ENCODE data around the gene CALY.

Gene CALY

DNA sequence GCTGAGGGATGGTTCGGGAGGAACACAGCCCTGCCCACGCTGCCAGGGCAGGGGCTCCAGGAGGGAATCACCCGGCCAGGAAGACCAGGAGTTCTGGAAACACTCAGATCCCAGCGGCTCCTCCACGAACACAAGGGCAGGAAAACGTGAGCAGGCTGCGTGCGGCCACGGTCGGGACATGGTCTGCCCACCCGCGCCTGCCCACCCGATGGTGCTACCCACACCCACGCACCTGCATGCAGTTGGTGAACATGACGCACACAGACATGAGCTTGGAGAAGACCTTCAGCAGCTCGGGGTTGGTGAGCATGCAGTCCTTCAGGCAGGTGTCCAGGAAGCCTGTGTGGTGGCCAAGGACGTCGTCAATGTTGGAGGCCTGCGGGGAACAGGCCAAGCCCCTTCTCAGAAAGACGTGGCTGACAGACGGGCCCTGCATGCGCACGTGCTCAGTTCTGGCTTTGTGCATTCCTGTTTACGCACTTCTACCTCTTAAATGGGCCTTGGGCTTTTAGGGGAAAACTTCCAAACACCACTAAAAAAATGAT, 53.8 kb downstream of the CALY start:
- DNase-seq = no peak

DNA sequence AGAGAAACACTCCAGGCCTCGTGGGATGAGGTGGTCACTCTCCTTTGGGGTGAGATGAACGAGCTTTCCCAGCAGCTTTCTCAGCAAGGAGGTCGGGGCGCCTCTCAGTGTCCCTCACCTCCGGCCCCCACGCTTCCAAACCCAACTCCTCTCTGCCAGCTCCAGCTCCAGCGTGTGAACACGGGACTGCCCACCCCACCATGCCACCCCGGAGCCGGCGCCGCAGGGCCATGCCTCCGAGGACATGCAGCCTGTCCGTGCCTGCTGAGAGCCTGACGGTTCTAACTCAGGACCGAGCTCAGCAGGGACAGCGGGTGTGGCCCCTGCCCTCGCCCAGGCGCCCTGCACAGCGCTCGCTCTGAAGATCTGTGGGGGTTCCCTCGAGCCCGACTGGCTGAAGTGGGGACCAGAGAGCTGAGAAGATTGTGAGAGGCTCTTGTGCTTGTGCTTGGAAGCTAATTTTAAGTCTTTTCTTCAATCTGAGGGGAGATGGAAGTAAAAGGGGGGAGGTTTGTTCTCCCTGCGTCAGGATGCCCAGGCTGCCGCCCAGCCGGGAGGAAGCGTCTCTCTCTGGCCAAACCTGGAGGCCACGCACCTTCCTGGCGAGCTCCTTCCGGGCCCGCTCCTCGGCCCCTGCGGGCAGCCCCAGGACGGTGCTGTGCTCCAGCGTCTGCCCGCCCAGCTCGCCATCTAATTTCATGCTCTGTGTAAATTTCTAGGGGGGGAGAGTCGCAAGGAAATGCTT, 54.9 kb downstream of the CALY start:
- no peak for DNase-seq

DNA sequence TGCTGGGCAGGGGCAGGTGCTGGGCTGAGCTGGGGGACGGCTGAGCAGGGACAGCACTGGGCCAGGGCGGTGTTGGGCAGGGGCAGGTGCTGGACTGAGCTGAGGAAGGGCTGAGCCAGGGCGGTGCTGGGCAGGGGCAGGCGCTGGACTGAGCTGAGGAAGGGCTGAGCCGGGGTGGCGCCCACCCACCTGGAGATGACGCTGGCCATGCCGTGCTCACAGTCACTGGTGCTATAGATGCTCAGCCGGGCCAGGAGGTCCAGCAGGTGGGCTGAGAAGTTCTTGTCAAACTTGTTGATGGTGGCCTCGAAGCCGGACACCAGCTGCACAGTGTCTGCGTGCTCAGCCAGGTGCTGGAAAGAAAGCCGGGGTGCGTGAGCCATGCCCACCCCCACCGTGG, 55.6 kb downstream of the CALY start:
- no peak for DNase-seq

DNA sequence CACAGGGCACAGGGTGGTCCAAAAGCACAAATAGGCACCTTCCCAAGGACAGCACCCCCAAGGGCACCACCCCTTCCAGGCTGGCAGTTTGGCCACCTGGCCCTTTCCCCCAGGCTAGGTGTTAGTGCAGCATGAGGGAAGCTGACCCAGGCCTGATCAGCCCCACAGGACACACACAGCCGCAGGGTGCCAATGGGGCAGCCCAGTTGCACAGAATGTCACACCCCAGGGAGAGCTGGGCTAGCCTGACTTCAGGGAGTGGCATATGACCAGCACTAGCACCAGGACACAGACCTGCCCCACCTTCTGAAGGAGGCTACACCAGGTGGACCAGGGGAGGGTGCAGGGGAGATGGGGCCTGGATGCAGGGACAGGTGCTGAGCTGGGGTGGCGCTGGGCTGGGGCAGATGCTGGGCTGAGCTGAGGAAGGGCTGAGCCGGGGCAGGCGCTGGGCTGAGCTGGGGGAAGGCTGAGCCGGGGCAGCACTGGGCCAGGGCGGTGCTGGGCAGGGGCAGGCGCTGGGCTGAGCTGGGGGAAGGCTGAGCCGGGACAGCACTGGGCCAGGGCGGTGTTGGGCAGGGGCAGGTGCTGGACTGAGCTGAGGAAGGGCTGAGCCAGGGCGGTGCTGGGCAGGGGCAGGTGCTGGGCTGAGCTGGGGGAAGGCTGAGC, 56.2 kb downstream of the CALY start:
- DNase-seq = no peak

DNA sequence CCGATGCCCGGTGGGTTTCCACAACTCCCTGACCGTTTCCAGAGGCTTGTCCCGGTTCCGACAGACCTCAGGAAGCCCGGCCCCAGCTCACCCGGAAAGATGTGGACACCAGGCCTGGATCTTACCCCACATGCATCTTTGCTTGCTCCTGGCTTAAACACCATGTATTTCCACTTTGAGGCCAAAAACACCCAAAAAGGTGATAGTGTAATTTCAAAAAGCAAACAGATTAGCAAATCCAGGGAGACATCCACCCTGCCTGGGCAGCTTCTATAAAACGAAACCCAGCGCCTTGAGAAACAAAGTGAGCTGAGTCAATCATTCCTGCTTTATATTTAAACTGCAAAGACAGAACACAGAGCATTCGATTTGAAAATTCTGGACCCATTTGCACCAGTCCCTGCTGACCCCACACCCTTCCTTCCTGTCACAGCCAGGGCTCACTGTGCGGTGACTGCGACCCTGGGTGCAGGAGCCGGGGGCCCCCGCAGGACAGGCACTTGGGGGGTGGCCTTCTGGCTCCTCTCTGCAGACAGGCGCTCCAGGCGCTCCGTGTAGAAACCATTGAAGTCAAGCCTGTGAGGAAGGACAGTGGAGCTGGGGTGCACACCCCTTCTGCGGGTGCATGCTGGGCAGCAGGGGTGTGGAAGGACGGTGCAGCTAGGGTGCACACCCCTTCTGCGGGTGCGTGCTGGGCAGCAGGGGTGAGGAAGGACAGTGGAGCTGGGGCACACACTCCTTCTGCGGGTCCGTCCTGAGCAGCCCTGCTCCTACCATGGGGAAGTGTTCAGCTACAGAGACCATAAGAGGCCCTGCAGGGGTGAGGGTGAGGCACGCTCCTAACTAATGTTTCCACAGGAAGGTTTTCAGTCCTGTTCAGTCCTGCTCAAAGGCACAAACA, 57.1 kb downstream of the CALY start:
- DNase-seq = no peak

DNA sequence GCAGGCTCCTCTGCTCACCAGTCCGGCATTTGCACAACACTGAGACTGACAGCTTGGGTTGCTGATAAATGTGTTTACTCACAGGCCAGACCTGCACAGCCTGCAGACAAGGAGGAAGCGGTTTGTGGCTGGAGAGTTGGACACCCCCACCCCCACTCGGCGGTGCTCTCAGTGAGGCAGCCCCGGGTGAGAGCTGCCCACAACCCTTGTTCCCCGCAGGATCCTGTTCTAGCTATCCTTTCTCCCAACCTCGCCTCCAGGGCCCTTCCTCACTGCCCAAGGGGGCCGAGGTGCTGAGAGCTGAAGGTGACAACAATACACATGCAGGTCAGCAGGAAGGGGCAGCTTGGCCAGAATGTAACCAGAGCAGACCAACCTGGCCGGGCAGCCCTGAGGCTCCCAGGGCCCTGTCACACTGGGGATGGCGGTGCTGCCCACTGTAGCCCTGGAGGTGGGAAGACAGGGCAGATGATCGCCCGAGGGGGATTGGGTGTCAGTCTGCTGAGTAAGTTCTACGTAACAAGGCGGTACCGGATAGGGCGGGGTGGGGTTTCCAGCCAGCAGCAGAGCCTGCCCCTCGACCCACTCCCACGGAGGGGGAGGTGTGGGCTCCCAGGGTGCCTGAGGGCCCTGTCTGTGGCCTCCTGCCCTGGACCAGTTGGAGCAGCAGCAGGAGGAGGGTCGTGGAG, 58.0 kb downstream of the CALY start:
- peak in 2 of 6 experiments; percentile 13 to 25 for DNase-seq

DNA sequence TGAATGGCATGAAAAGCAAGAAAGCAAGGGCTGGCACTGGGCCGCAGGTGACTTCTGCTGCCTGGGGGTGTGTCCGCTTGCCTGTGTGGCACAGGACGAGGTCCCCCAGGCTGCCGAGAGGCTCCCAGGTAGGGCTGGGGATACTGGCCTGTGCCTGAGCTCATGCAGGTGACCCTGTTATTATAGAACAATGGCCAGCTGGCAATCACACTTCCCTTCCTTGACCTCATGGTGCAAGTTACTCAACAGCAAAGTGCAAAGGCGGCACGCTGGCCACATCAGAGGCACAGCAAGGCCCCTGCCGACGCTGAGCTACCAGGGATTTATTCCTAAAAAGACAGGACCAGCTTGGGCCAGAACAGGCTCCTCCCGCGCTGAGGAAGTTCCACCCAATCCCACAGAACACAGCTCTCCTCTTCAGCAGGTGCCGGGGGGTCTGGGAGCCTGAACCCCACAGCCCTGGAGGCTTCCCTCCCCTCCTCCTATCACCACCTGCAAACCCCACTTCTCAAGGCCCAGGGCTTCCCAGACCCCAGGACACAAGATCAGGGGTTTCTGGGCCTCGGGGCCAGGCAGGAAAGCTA, 58.6 kb downstream of the CALY start:
- no peak for DNase-seq

DNA sequence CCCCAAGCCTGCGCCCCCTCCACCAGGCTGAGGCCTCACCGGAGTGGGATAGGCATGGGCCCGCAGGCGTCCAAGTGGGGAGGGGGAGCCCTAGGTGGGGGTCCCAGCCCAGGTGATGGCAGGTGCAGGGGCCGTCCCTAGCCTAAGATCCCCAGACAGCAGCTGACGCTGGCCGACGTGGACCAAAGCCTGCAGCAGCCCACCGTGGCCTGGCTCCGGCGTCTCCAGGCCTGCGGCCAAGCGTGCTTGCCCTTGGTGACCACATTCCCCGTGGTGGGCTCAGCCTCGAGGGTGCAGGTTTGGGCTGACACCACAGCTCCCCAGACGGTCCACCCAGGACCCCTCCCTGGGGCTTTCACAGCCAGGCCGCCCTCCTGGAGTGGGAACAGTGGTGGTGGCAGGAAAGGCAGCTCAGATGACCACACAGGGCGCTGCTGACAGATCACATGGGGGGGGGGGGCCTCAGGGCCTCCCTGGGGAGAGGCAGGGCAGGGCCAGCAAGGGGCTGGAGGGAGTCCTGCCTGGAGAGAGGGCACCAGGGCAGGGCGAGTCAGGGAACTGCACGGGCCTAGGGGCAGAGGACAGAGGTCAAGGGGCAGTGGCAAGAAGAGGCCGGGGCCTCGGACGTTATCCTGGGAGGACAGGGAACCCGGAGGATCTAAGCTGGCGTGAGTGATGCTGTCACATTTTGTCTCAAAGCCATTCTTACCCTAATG, 59.3 kb downstream of the CALY start:
- no peak for DNase-seq

DNA sequence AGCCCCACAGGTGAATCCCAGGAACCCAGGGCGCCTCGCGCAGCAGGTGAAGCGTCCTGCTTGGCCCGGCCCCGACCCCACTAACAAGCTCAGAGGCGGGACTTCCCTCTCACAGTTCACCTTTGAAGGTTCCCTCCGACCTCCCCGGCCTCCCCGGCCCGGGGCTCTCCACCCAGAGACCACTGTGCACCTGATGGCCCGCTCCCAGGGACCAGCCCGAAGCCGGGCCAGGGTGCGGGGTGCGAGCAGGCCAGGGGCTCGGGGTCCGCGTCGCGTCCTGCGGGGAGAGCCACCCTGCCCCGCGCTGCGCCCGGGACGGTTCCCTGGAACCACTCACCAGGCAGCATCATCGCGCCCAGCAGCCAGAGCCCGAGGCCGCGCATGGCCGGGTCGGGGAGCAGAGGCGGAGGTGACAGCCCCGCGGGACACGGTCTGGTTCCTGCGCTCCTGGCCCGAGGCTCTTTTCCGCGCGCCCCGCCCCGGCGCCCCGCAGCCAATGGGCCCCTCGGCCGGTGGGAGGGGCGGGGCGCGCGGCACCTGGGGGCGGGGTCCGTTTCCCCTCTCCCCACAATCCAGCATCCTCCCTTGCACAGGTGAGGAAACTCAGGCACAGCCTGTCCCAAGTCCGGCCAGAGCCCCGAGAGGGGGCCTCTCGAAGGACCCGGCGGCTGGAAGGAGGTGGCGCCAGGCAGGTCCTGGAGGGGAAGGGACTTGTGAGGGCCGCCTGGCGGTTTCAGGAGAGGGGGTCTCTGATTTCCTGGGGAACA, 60.1 kb downstream of the CALY start, which contains the start of gene ADAM8:
Gene ADAM8 (minus strand): TSS at position 434 of the 767 bp plus-strand sequence. CDS start 51 bp downstream, at position 383.
- peak in 5 of 6 experiments; percentile 31 to 61 (median 61) for DNase-seq

DNA sequence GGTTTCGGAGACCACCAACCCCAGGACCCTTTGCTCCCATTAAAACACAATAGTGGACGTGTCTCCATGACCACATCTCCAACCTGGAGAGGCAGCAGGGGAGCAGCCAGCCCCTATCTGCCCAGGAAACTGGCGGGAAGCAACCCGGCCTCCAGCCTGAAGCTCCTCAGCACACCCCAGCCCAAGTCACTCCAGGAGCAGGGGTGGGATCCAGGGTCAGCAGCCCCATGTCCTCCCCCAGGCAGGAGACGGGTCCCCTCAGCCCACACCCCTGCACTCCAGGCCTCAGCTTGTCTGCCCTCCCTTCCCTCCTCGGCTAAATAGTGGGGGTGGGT, 60.6 kb downstream of the CALY start:
- DNase-seq = no peak

DNA sequence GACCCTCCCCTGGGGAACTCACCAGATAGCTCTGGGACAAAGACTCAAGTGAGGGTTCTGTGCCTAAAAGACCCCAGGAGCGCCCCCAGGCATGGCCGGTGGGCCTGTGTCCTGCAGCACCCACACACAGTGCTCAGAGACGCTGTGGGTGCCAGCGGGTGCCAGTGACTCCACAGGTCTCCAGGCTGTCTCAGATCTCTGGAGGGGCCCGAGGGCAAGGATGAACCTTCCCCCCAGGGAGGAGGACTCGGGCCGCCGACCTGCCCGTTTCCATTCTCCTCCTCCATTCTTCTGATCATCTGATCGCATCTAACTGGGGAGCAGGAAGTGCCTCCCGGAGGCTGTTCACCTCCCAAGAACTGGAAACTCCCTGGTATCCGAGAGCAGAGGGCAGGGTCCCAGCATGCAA, 61.0 kb downstream of the CALY start:
- peak; percentile 19 to 49 (median 32) for DNase-seq

DNA sequence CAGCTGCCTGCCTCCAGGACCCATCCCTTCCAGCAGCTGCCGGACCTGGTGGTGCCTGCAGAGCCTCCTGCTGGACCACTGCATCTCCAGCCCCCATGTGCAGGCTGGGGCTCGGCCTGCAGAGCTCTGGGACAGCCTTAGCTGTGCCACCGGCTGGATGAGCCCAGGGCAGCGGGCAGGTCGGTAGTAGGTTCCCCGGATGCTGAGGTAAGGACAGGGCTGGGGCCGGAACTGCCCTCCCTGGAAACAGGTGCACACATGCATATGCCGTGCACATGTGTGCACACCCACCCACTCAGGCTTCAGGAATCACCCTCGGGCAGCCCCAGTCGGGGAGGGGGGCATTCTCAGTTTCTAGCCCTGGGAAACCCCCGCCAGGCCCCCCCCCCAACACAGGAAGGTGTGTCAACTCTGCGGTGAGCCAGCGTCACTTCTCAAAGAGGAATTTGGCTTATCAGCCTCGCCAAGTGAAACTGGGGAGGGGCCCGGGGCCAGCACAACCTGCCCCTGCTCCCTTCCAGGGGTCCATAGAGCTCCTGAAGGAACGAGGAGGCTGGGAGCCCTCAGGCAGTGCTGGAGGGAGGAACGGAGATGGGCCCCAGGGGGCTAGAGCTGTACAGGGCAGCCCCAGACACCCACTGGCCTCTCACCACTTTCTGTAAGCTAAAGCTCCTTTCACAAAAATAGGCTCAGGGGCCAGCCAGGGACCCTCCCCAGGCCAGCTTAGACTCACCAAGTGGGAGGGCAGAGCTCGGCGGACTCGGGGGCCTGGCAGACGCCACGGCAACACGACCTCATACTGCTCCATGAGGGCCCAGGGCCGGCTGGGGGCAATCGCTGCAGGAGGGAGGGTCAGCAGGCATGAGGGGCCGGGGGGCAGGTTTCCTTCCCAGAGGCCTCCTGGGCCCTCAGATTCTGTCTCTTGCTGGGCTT, 61.7 kb downstream of the CALY start:
- DNase-seq = peak; percentile 75 to 84 (median 80)
